Psoas muscle (tissue), 8 donors: ENCODE data around the gene SP100. TPM values are rescaled to one million over a fixed set of nuclear protein-coding genes. Genes with fewer than 3 reads are reported as not detected.
"Not testable (repeated sequence)": the region's sequence is repeated elsewhere in the genome, so short reads cannot be mapped to it uniquely, and the experiment has no call there.

ENCODE experiments used
- ATAC-seq, 4 donors: fragments of 200-7000 bp; cut with Tn5 transposase; one replicate each; pipeline ENCODE4 v1.9.1; 2020; ENCODE audit warnings: moderate library complexity in 3 of 4, mild to moderate bottlenecking in 2 of 4
- DNase-seq, 2 donors: peaks; one replicate each; pipeline ENCODE4 v3.0.0-alpha.2; 2020
- H3K27ac ChIP-seq: fragments of 200-600 bp; one replicate; pipeline ENCODE4 v1.8.0; 2022
- H3K27me3 ChIP-seq, 3 donors: fragments of 200-600 bp in 1 of 3; one replicate each; pipeline versions ENCODE4 v1.6.1 to v1.8.0; 2013 to 2022; ENCODE audit warnings: low read length in 2 of 3, mild to moderate bottlenecking in 2 of 3, moderate library complexity in 1 of 3; ENCODE audit not compliant: insufficient read depth in 3 of 3
- H3K36me3 ChIP-seq, 2 donors: fragments of 200-600 bp in 1 of 2; one replicate each; pipeline versions ENCODE4 v1.6.1 to v1.8.0; 2013 to 2022; ENCODE audit warnings: low read depth in 1 of 2, mild to moderate bottlenecking in 1 of 2, moderate library complexity in 1 of 2; ENCODE audit not compliant: insufficient read depth in 1 of 2
- H3K4me1 ChIP-seq: fragments of 200-600 bp; one replicate; pipeline ENCODE4 v1.8.0; 2022
- H3K4me3 ChIP-seq: fragments of 200-600 bp; one replicate; pipeline ENCODE4 v1.8.0; 2022; ENCODE audit warnings: mild to moderate bottlenecking
- H3K9me3 ChIP-seq: fragments of 200-600 bp; one replicate; pipeline ENCODE4 v1.8.0; 2022
- CTCF ChIP-seq: fragments of 200-600 bp; IDR thresholded peaks from one replicate; pipeline ENCODE4 v1.8.0; 2022; ENCODE audit warnings: antibody characterized with exemption
- WGBS, 3 donors: extraction: QIAGEN DNeasy Blood & Tissue Kit; methylation state at CpG; one replicate each; pipeline versions ENCODE4 v1.1.6 to v1.1.7; 2013; 5-methylcytosine and 5-hydroxymethylcytosine counted together
- intact Hi-C, 2 donors: fragments of 100-400 bp; cut with DNase I; formaldehyde crosslinking; loops; one replicate each; pipeline versions ENCODE4 v1.11.0 to v1.14.2; 2022
- polyA plus RNA-seq, 3 donors: library from polyadenylated mRNA; stranded (reverse); fragments of 200-250 nt; gene quantifications; one replicate each; pipeline ENCODE4 v1.2.3, GENCODE V29; 2013
- total RNA-seq, 4 donors: library from RNA; stranded (reverse); fragmentation: NEBNext Ultra II Directional in 2 of 4; extraction: Animal tissue kit (Norgen Biotek cat#: 25700) in 2 of 4; gene quantifications; one replicate each; pipeline versions ENCODE4 v1.2.1 to v1.2.4, GENCODE V29; 2021 to 2023
- donor health status: healthy with polysubstance abuse.
- donor health status: DM: no; HTN: no; CAD: no; lungs with moderate emphysema.
- donor health status: Bipolar disorder and iron deficiency.
- donor health status: healthy.
- donor health status: DM: yes; HTN: yes; CAD: no.
- donor health status: DM: no; HTN: no; CAD: no.
- donor health status: DM: no; HTN: no; CAD: no.
- donor health status: DM: yes; HTN: yes; CAD: no.

Gene SP100
- total and polyA plus RNA-seq, 7 donors = 6.5 to 28.0 (median 13.5) TPM

GRCh38 chr2:230394301-230394700, 21.7 kb upstream of the SP100 start:
- Histone ChIP-seq H3K4me3 (no peak overlapping the region), H3K27me3 (no peaks in the 10 kb centered on the region), H3K4me1 (no peaks in the 10 kb centered on the region), H3K27ac (no peak overlapping the region), H3K9me3 (peaks cover 7% of the 10 kb centered on the region), H3K36me3 (peaks cover 2 to 30% of the 10 kb centered on the region in 2 donors)
- WGBS, 3 donors = 79 to 89% (median 82%) methylated on average over 2 of the region's 2 CpGs
- ATAC-seq (no peak), DNase-seq (no peak)
- intact Hi-C loops = no loop called here
- no peak for TF ChIP-seq CTCF

GRCh38 chr2:230398698-230399097, 17.3 kb upstream of the SP100 start:
- DNase-seq, H3K4me3 ChIP-seq, ATAC-seq, intact Hi-C loops, H3K27ac ChIP-seq, H3K27me3 ChIP-seq, H3K4me1 ChIP-seq, H3K9me3 ChIP-seq: not testable (repeated sequence)
- 92 to 95% (median 94%) methylated on average over 6 of the region's 6 CpGs for WGBS, 3 donors
- H3K36me3 ChIP-seq = peaks cover 0 to 15% of the 10 kb centered on the region in 2 donors

DNA sequence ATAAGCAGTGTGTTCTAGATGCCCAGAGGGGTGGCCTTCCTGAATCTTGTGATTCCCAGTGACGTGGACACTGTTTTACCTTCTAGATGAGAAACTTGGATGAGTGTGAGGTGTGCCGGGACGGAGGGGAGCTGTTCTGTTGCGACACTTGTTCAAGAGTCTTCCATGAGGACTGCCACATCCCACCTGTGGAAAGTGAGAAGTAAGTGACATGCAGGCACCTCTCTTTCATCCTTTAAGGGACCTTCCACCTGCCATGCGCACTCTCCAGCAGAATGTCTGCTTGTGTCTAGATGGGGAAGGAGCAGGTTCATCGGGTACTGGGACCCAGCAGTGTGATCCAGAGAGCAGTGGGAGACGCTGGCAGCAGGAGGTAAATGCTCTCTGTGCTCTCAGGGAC, 16.0 kb upstream of the SP100 start:
- peaks cover 7% of the 10 kb centered on the region for H3K9me3 ChIP-seq
- WGBS, 3 donors = 89 to 95% (median 94%) methylated on average over 7 of the region's 7 CpGs
- DNase-seq (no peak), ATAC-seq (no peak)
- H3K27ac ChIP-seq = no peak overlapping the region
- H3K4me1 ChIP-seq = no peaks in the 10 kb centered on the region
- H3K4me3 ChIP-seq = no peak overlapping the region
- intact Hi-C loops = no loop called here
- no peaks in the 10 kb centered on the region for H3K27me3 ChIP-seq
- H3K36me3 ChIP-seq = peaks cover 0 to 9% of the 10 kb centered on the region in 2 donors
- no peak for TF ChIP-seq CTCF

DNA sequence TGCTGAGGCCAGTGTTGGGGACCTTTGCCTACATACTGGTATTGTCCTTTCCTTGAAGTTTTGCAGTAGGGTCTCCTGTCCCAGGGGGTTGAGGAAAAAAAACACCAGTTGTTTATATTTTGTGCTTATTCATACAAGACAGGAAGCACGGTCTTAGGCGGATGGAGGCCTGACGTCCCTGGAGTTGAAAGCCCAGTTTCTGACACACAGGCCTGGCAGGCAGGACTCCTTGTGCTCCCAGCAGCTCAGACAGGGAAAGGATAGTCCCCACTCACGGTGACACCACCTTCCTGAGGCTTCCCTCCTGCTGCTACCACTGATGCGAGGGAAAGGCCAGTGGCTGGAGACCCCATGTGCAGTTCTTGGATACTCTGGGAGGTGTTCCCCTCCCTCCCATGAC, 15.5 kb upstream of the SP100 start:
- Histone ChIP-seq H3K9me3 (peaks cover 7% of the 10 kb centered on the region), H3K27ac (no peak overlapping the region), H3K4me1 (no peaks in the 10 kb centered on the region), H3K4me3 (no peak overlapping the region), H3K27me3 (no peaks in the 10 kb centered on the region), H3K36me3 (peaks cover 0 to 7% of the 10 kb centered on the region in 2 donors)
- WGBS, 3 donors = 69 to 79% (median 78%) methylated on average over 5 of the region's 5 CpGs
- TF ChIP-seq CTCF = no peak
- no peak for DNase-seq
- no peak for ATAC-seq
- intact Hi-C loops = no loop called here

GRCh38 chr2:230401026-230401425, 15.0 kb upstream of the SP100 start:
- H3K36me3 ChIP-seq, DNase-seq, intact Hi-C loops, H3K4me1 ChIP-seq, H3K4me3 ChIP-seq, H3K27me3 ChIP-seq, ATAC-seq, H3K9me3 ChIP-seq, H3K27ac ChIP-seq: not testable (repeated sequence)
- 84 to 95% (median 89%) methylated on average over 2 of the region's 6 CpGs for WGBS, 3 donors

DNA sequence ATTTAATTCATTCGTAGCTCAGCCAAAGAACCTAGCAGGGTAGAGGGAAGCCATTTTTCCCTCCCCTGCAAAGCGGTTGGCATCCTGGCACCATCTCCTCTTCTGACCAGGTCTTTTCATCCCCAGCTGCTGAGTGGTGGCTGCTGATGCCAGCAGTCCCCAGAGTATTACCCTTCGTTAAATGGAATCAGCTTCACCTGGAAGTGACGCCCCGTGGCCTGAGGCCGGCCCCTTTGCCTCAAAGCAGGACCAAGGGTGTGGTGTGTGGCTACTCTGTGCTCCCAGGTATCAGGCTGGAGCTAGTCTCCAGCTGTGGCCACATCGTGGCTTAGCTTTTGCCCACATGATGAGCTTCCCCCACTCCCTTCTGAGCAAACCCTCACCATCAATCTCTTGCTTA, 12.3 kb upstream of the SP100 start:
- no peak for DNase-seq
- WGBS, 3 donors = 90 to 92% (median 91%) methylated on average over 7 of the region's 7 CpGs
- peaks cover 0 to 5% of the 10 kb centered on the region in 2 donors for H3K36me3 ChIP-seq
- ATAC-seq = no peak
- no peak overlapping the region for H3K4me3 ChIP-seq
- TF ChIP-seq CTCF = no peak
- intact Hi-C loops = no loop called here
- H3K27ac ChIP-seq = no peak overlapping the region
- H3K4me1 ChIP-seq = no peaks in the 10 kb centered on the region
- H3K9me3 ChIP-seq = no peaks in the 10 kb centered on the region
- H3K27me3 ChIP-seq = no peaks in the 10 kb centered on the region
